Peyer's patch (tissue), 4 donors: ENCODE results near the gene TENT4A. TPM values are rescaled to one million over a fixed set of nuclear protein-coding genes. Genes with fewer than 3 reads are reported as not detected.

Experiments used
- DNase-seq, 3 donors: peaks; one replicate each; pipeline ENCODE4 v3.0.0-alpha.2; 2017 to 2019
- H3K27ac ChIP-seq, 4 donors: fragments of 200-600 bp; sonication (generic); one replicate each; pipeline ENCODE4 v1.5.1; 2016 to 2019
- H3K27me3 ChIP-seq, 2 donors: fragments of 200-600 bp; sonication (generic); one replicate each; pipeline ENCODE4 v1.5.1; 2019
- H3K36me3 ChIP-seq, 3 donors: fragments of 200-600 bp; sonication (generic); one replicate each; pipeline ENCODE4 v1.5.1; 2016 to 2019
- H3K4me1 ChIP-seq, 4 donors: fragments of 200-600 bp; sonication (generic); one replicate each; pipeline ENCODE4 v1.5.1; 2016 to 2019
- H3K4me3 ChIP-seq, 4 donors: fragments of 200-600 bp; sonication (generic); 1 replicate in 3 of 4; 2 replicates in 1 of 4; pipeline ENCODE4 v1.5.1; 2016 to 2019; ENCODE audit warnings: mild to moderate bottlenecking in 1 of 4
- H3K9me3 ChIP-seq, 4 donors: fragments of 200-600 bp; sonication (generic); one replicate each; pipeline ENCODE4 v1.5.1; 2016 to 2019; ENCODE audit warnings: mild to moderate bottlenecking in 1 of 4
- CTCF ChIP-seq, 6 experiments: fragments of 450-650 bp in 4 of 6; fragments of 200-600 bp in 2 of 6; sonication (generic) in 1 of 6; IDR thresholded peaks; one replicate each; pipeline ENCODE4 v1.5.1; 2017 to 2019; ENCODE audit warnings: antibody characterized with exemption in 6 of 6, mild to moderate bottlenecking in 3 of 6, moderate library complexity in 1 of 6
- POLR2A ChIP-seq, 2 donors: fragments of 450-650 bp; IDR thresholded peaks; one replicate each; pipeline ENCODE4 v1.5.1; 2017; ENCODE audit warnings: antibody characterized with exemption in 2 of 2, mild to moderate bottlenecking in 2 of 2, moderate library complexity in 2 of 2
- total RNA-seq, 4 donors: library from RNA; depleted of rRNA; stranded (reverse); fragments of >200 nt; gene quantifications; one replicate each; pipeline ENCODE4 v1.1.0, GENCODE V29; 2016

The TENT4A gene
- total RNA-seq, 4 donors from 2014 or later: 28.0 to 71.8 (median 44.5) TPM

DNA sequence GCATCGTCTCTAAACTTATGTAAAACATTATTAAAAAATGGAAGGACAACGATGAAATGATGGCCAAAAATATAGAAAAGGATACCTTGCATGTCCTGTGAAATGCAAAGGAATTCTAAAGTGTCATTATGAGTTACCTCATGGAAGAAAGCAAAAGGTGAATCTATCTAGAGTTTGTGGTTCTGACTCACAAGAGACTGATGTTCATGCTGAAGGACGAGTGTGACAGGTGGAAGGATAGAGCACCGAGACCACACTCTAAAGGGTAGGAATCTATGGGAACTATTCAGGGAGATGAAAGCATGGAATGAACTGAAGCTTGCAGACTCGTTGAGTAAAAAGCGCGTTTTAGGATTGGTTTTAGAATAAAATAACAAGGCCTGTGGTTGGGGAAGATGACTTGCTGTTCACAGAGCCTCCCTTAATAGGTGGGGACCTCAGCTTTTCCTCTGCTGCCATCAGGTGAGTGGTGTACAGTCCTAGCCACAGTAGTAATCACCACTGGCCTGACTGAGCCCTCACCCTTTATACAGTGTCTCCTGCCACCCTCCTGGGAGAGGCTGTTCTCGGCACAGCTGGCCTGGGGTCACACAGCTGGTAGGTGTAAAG, 11.2 kb downstream of the TENT4A start:
- no peaks in the 10 kb centered on the region for H3K27me3 ChIP-seq
- DNase-seq: peak in 1 of 3 donors; percentile 11
- H3K36me3 ChIP-seq: no peaks in the 10 kb centered on the region
- TF ChIP-seq POLR2A (IDR thresholded peaks at IDR 0.05) (no peak), CTCF (IDR thresholded peaks at IDR 0.05) (no peak)
- no peak overlapping the region for H3K27ac ChIP-seq
- H3K9me3 ChIP-seq: no peaks in the 10 kb centered on the region
- no peak overlapping the region for H3K4me3 ChIP-seq
- H3K4me1 ChIP-seq: peaks cover 0 to 32% (median 24%) of the 10 kb centered on the region in 4 donors

GRCh38 chr5:6725421-6725820, 12.2 kb downstream of the TENT4A start:
- DNase-seq: no peak
- Histone ChIP-seq H3K9me3 (no peaks in the 10 kb centered on the region), H3K4me3 (no peak overlapping the region), H3K4me1 (peaks cover 0 to 42% (median 28%) of the 10 kb centered on the region in 4 donors), H3K27me3 (no peaks in the 10 kb centered on the region), H3K36me3 (no peaks in the 10 kb centered on the region), H3K27ac (no peak overlapping the region)
- TF ChIP-seq POLR2A (IDR thresholded peaks at IDR 0.05) (no peak), CTCF (IDR thresholded peaks at IDR 0.05) (no peak)

DNA sequence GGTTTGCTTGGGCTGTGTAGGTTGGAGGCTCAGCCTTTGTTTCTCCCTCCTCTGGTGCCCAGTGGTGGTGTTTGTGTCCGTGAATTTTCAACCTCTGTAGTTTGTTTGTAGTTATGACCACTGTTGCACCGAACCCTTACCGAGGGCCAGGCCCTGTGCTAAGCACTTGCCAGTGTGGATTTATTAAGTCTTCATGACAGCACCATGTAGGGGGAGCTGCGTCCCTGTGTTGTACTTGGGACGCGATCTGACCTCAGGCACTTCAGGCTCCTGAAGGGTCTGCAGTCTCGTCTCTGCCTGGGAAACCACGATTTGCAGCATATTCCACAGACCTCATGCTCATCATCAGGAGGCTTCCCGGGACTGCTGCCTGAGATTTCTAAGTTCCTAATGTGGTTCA, 12.8 kb downstream of the TENT4A start:
- H3K4me1 ChIP-seq: peaks cover 0 to 42% (median 27%) of the 10 kb centered on the region in 4 donors

GRCh38 chr5:6727231-6727630, 14.0 kb downstream of the TENT4A start:
- H3K4me1 ChIP-seq: peaks cover 0 to 37% (median 18%) of the 10 kb centered on the region in 4 donors
- DNase-seq: peak in 1 of 3 donors; percentile 34

More for the DNA sequence above, 12.8 kb downstream of the TENT4A start:
- Histone ChIP-seq H3K9me3 (no peaks in the 10 kb centered on the region), H3K4me3 (no peak overlapping the region), H3K27ac (no peak overlapping the region), H3K27me3 (no peaks in the 10 kb centered on the region), H3K36me3 (no peaks in the 10 kb centered on the region)
- peak in 1 of 3 donors; percentile 37 for DNase-seq
- TF ChIP-seq CTCF (IDR thresholded peaks at IDR 0.05) (no peak), POLR2A (IDR thresholded peaks at IDR 0.05) (no peak)

DNA sequence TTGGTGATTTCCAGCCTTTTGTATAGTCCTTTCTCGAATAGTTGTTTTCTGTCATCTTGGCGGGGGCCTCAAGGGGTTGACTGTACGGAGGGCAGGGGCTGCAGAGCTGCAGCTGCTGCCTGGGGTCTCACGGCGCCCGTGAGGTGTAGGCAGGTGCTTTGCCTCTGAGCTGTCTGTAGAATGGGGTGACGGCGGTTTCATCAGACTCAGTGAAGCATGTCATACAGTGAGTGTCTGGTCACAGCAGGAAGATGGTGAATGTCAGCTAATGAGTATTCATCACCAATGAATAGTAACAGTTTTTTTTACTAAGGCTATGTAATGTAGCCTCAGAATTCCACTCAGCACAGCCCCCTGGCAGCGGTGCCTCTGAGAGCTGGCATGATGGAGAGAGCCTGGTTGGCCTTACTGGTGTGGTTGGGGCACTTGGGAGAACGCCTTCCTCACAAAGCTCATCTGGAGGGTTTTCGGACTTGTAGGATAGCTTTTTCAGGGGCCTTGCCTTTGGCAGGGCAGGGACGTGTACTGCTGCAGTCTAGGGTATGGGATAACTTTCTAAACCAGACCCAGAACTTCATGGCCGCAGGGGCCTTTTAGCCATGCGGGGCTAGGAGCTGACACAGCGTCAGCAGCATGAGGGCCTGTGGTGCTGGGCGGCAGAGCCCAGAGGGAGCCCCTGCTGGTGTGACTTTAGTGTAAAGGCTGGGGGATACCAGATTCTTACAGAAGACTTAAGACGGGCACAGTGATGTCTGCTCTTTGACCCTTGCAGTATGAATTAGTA, 15.0 kb downstream of the TENT4A start:
- no peak for TF ChIP-seq POLR2A (IDR thresholded peaks at IDR 0.05)
- TF ChIP-seq CTCF (IDR thresholded peaks at IDR 0.05): no peak
- Histone ChIP-seq H3K4me3 (no peak overlapping the region), H3K27ac (no peak overlapping the region), H3K9me3 (no peaks in the 10 kb centered on the region), H3K36me3 (no peaks in the 10 kb centered on the region), H3K4me1 (peaks cover 0 to 39% (median 15%) of the 10 kb centered on the region in 4 donors), H3K27me3 (no peaks in the 10 kb centered on the region)
- peak; percentile 12 to 56 (median 50) for DNase-seq

More at GRCh38 chr5:6727231-6727630, 14.0 kb downstream of the TENT4A start:
- TF ChIP-seq POLR2A (IDR thresholded peaks at IDR 0.05): no peak
- TF ChIP-seq CTCF (IDR thresholded peaks at IDR 0.05): no peak
- Histone ChIP-seq H3K27ac (no peak overlapping the region), H3K27me3 (no peaks in the 10 kb centered on the region), H3K36me3 (no peaks in the 10 kb centered on the region), H3K4me3 (no peak overlapping the region), H3K9me3 (no peaks in the 10 kb centered on the region)
